ENCODE data around the gene SFI1.

GRCh38 chr22:31654408-31654807 lies 158.1 kb downstream of the SFI1 start:
- TF ChIP-seq CTCF (IDR thresholded peaks at IDR 0.05), result no peak
- TF ChIP-seq POLR2A (IDR thresholded peaks at IDR 0.05), result no peak

Measured in testis (tissue), 2 donors.